ENCODE results near the gene CHMP4A. TPM values are rescaled to one million over a fixed set of nuclear protein-coding genes. Genes with fewer than 3 reads are reported as not detected.

The CHMP4A gene
- total RNA-seq, 1 experiment from 2014 or later: 34.6 TPM

DNA sequence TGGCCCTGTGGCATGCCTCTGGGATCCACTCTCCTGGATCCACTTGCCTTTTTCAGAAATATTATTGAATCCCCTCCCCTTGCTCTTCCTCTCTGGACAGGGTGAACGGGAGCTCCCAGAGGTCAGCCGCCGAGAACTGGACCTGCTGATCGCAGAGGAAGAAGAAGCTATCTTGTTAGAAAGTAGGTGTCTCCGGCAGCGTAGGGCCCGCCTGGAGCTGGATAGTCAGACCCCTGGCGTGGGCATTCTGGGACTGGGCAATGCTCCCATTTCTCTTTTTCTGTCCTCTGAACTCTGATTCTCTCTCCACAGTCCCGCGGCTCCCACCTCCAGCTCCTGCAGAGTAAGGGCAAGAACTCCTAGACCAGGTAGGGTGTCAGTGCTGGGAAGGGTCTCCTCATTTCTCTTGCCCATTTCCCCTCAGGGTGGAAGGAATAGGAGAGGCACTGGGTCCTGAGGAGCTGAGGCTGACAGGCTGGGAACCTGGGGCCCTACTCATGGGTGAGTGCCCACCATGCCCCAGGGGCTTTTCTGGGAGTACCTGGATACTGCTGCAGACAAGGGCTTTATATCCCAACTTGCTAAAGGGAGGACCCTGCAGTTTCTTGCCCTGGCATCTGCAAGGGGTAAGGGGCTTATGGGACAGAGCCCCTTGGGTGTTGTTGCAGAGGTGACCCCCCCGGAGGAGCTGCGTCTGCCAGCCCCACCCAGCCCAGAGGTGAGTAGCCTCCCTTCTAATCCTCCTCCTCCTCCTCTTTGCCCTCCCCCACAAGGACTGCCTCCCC lies 36.1 kb downstream of the CHMP4A start:
- intact Hi-C loops (cut with micrococcal nuclease): no loop called here
- Histone ChIP-seq H3K9me2 (ENCODE audit: insufficient read depth) (no peaks in the 10 kb centered on the region), H3K4me2 (ENCODE audit: low read length) (no peak overlapping the region), H3K27ac (ENCODE audit: low read depth, low read length) (no peak overlapping the region), H3K9ac (ENCODE audit: low read length) (no peak overlapping the region), H3K4me3 (replicated peaks in 1 of 2; ENCODE audit: low read depth in 1 of 2, low read length in 2 of 2) (no peak overlapping the region), H2AFZ (ENCODE audit: low read depth, low read length, poor library complexity, severe bottlenecking) (no peak overlapping the region), H4K20me1 (ENCODE audit: insufficient read depth) (no peaks in the 10 kb centered on the region), H3K79me2 (ENCODE audit: insufficient read depth, low read length) (no peaks in the 10 kb centered on the region), H3K4me1 (ENCODE audit: control insufficient read depth in 1 of 2, insufficient read depth in 2 of 2, low read length in 2 of 2) (no peaks in the 10 kb centered on the region), H3K36me3 (ENCODE audit: control insufficient read depth in 1 of 2, insufficient read depth in 2 of 2, low read length in 2 of 2) (peaks cover 16 to 21% of the 10 kb centered on the region in 2 experiments; a peak in 3 of 4 replicates), H3K9me3 (ENCODE audit: control insufficient read depth in 1 of 2, insufficient read depth in 1 of 2, low read depth in 1 of 2, low read length in 2 of 2) (no peaks in the 10 kb centered on the region), H3K27me3 (ENCODE audit: insufficient read depth, low read length) (no peaks in the 10 kb centered on the region)
- DNase-seq (ENCODE audit: low read depth, low spot score) (no peak), ATAC-seq (0 out of 2 replicates have a peak, but pooled peaks have one; percentile 5)
- BruUV-seq (replicated peaks): no TSS peak
- ChIA-PET CTCF (no interaction called here), RAD21 (ENCODE audit: low non-redundant PET in 1 of 2, low total read pairs in 2 of 2, uncharacterized antibody in 2 of 2, unreplicated experiment in 2 of 2) (no interaction called here), POLR2A (no interaction called here)
- TF ChIP-seq, protein P1, sequence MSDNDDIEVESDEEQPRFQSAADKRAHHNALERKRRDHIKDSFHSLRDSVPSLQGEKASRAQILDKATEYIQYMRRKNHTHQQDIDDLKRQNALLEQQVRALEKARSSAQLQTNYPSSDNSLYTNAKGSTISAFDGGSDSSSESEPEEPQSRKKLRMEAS (IDR thresholded peaks at IDR 0.05): no peak
- TF ChIP-seq SRF (IDR thresholded peaks at IDR 0.05; ENCODE audit: low read depth): no peak
- no peak for TF ChIP-seq ELF1 (IDR thresholded peaks at IDR 0.05; ENCODE audit: borderline replicate concordance, low read depth)
- TF ChIP-seq ZNF274 (IDR thresholded peaks at IDR 0.05; ENCODE audit: low read depth, low read length): no peak
- no peak for TF ChIP-seq RAD21 (IDR thresholded peaks at IDR 0.05; ENCODE audit: low read depth)
- no peak for TF ChIP-seq EZH2 (IDR thresholded peaks at IDR 0.05)
- TF ChIP-seq CEBPB (IDR thresholded peaks at IDR 0.05; ENCODE audit: low read depth): no peak
- TF ChIP-seq EZH2phosphoT487 (IDR thresholded peaks at IDR 0.05; ENCODE audit: borderline replicate concordance): no peak
- TF ChIP-seq ATF3 (IDR thresholded peaks at IDR 0.05): no peak
- TF ChIP-seq ZBTB33 (IDR thresholded peaks at IDR 0.05; ENCODE audit: extremely low read depth, insufficient replicate concordance, low read length): no peak
- TF ChIP-seq JUND (IDR thresholded peaks at IDR 0.05): no peak
- TF ChIP-seq FOSL1 (IDR thresholded peaks at IDR 0.05; ENCODE audit: low read depth): no peak
- TF ChIP-seq POLR2A (IDR thresholded peaks at IDR 0.05; ENCODE audit: borderline replicate concordance, extremely low read depth, insufficient read depth, insufficient read length): no peak
- no peak for TF ChIP-seq YY1 (IDR thresholded peaks at IDR 0.05; ENCODE audit: extremely low read depth, insufficient replicate concordance, low read depth, low read length)
- no peak for TF ChIP-seq ZFX (IDR thresholded peaks at IDR 0.05)
- no peak for TF ChIP-seq CTCF (IDR thresholded peaks at IDR 0.05 in 2 of 3, conservative IDR thresholded peaks at IDR 0.05 in 1 of 3; ENCODE audit: borderline replicate concordance in 1 of 3, insufficient read depth in 1 of 3, low read depth in 2 of 3, low read length in 2 of 3)
- TF ChIP-seq CBX3 (IDR thresholded peaks at IDR 0.05; ENCODE audit: low read depth): no peak
- TF ChIP-seq, protein P2, sequence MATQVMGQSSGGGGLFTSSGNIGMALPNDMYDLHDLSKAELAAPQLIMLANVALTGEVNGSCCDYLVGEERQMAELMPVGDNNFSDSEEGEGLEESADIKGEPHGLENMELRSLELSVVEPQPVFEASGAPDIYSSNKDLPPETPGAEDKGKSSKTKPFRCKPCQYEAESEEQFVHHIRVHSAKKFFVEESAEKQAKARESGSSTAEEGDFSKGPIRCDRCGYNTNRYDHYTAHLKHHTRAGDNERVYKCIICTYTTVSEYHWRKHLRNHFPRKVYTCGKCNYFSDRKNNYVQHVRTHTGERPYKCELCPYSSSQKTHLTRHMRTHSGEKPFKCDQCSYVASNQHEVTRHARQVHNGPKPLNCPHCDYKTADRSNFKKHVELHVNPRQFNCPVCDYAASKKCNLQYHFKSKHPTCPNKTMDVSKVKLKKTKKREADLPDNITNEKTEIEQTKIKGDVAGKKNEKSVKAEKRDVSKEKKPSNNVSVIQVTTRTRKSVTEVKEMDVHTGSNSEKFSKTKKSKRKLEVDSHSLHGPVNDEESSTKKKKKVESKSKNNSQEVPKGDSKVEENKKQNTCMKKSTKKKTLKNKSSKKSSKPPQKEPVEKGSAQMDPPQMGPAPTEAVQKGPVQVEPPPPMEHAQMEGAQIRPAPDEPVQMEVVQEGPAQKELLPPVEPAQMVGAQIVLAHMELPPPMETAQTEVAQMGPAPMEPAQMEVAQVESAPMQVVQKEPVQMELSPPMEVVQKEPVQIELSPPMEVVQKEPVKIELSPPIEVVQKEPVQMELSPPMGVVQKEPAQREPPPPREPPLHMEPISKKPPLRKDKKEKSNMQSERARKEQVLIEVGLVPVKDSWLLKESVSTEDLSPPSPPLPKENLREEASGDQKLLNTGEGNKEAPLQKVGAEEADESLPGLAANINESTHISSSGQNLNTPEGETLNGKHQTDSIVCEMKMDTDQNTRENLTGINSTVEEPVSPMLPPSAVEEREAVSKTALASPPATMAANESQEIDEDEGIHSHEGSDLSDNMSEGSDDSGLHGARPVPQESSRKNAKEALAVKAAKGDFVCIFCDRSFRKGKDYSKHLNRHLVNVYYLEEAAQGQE (IDR thresholded peaks at IDR 0.05; ENCODE audit: low read depth): no peak
- TF ChIP-seq SIN3A (IDR thresholded peaks at IDR 0.05; ENCODE audit: low read depth): no peak

Measured in HCT116 (cell line).